HL-60 (cell line): ENCODE results near the gene CAMTA1.

Source experiments
- DNase-seq, 2 experiments: peaks; one replicate each; pipeline ENCODE4 v3.0.0-alpha.2; 2010 to 2020; ENCODE audit warnings: low read depth in 1 of 2, low spot score in 1 of 2
- H3K27ac ChIP-seq: fragments of 250-450 bp; sonication (Bioruptor Pico); replicated peaks from 2 replicates; pipeline ENCODE4 v1.5.1; 2020; ENCODE audit warnings: mild to moderate bottlenecking, moderate library complexity
- H3K27me3 ChIP-seq: fragments of 250-450 bp; sonication (Bioruptor Pico); 2 replicates; pipeline ENCODE4 v1.5.1; 2021; ENCODE audit warnings: mild to moderate bottlenecking, moderate library complexity; ENCODE audit not compliant: insufficient read depth, poor library complexity, severe bottlenecking
- H3K4me3 ChIP-seq: replicated peaks from 2 replicates; pipeline ENCODE4 v1.5.1; 2011; ENCODE audit warnings: mild to moderate bottlenecking, control low read depth, low read length; ENCODE audit not compliant: insufficient read depth
- CTCF ChIP-seq: IDR thresholded peaks from one replicate; pipeline ENCODE4 v1.5.1; 2011; ENCODE audit warnings: low read length, control low read depth, inconsistent platforms; ENCODE audit not compliant: insufficient read depth
- GABPA ChIP-seq: IDR thresholded peaks from 2 replicates; pipeline ENCODE4 v1.6.1; 2012; ENCODE audit warnings: low read depth
- POLR2AphosphoS5 ChIP-seq: IDR thresholded peaks from 2 replicates; pipeline ENCODE4 v1.6.1; 2012; ENCODE audit warnings: low read depth
- REST ChIP-seq: IDR thresholded peaks from 2 replicates; pipeline ENCODE4 v1.6.1; 2012; ENCODE audit warnings: low read depth; ENCODE audit not compliant: insufficient replicate concordance
- SPI1 ChIP-seq: IDR thresholded peaks from 2 replicates; pipeline ENCODE4 v1.6.1; 2012; ENCODE audit warnings: low read depth, mild to moderate bottlenecking, borderline replicate concordance

Gene CAMTA1

GRCh38 chr1:7554385-7555235 lies 769.4 kb downstream of the CAMTA1 start:
- Histone ChIP-seq H3K27ac (no peak overlapping the region), H3K27me3 (no peaks in the 10 kb centered on the region), H3K4me3 (no peak overlapping the region)
- TF ChIP-seq POLR2AphosphoS5 (no peak), SPI1 (no peak), REST (no peak), CTCF (no peak), GABPA (no peak)
- no peak for DNase-seq

- Histone ChIP-seq H3K27me3 (no peaks in the 10 kb centered on the region), H3K27ac (no peak overlapping the region)
- DNase-seq, result no peak
These were observed 770.3 kb downstream of the CAMTA1 start for GRCh38 chr1:7555391-7556185.

More at GRCh38 chr1:7555391-7556185, 770.3 kb downstream of the CAMTA1 start:
- H3K4me3 ChIP-seq, result no peak overlapping the region
- TF ChIP-seq SPI1 (no peak), REST (no peak), CTCF (no peak), GABPA (no peak), POLR2AphosphoS5 (no peak)
